Fibroblast of peridontal ligament (primary cell): Measurements from ENCODE around the gene SPIRE2.

Source experiments
- DNase-seq: peaks from one replicate; pipeline ENCODE4 v3.0.0-alpha.2; 2010; ENCODE audit errors: extremely low read depth

SPIRE2 gene

GRCh38 chr16:89893642-89894548 is 65.6 kb downstream of the SPIRE2 start:
- no peak for DNase-seq

- no peak for DNase-seq
Measured at GRCh38 chr16:89895482-89896250, 67.4 kb downstream of the SPIRE2 start.

- no peak for DNase-seq
Measured at GRCh38 chr16:89897204-89897603, 68.9 kb downstream of the SPIRE2 start.

- DNase-seq: no peak
Measured at GRCh38 chr16:89898201-89898967, 70.1 kb downstream of the SPIRE2 start.

- DNase-seq: no peak
Measured at GRCh38 chr16:89899879-89900481, 71.7 kb downstream of the SPIRE2 start.

GRCh38 chr16:89900885-89901284 is 72.6 kb downstream of the SPIRE2 start:
- DNase-seq: no peak

GRCh38 chr16:89902980-89903379 is 74.7 kb downstream of the SPIRE2 start:
- DNase-seq: no peak

- no peak for DNase-seq
Measured at GRCh38 chr16:89903908-89904515, 75.7 kb downstream of the SPIRE2 start.

- no peak for DNase-seq
Measured at GRCh38 chr16:89904606-89905510, 76.6 kb downstream of the SPIRE2 start.

GRCh38 chr16:89905511-89906139 is 77.3 kb downstream of the SPIRE2 start:
- DNase-seq: no peak

GRCh38 chr16:89906140-89907025 is 78.1 kb downstream of the SPIRE2 start:
- DNase-seq: no peak

- DNase-seq: no peak
Measured at GRCh38 chr16:89907055-89907814, 79.0 kb downstream of the SPIRE2 start.

GRCh38 chr16:89908236-89908635 is 80.0 kb downstream of the SPIRE2 start:
- no peak for DNase-seq

GRCh38 chr16:89909777-89910716 is 81.8 kb downstream of the SPIRE2 start:
- DNase-seq: peak; percentile 54

GRCh38 chr16:89910717-89911354 is 82.6 kb downstream of the SPIRE2 start:
- no peak for DNase-seq

GRCh38 chr16:89911375-89911774 is 83.1 kb downstream of the SPIRE2 start:
- no peak for DNase-seq
